Fibroblast of skin of right quadriceps (primary cell): ENCODE data around the gene ELL2.
A peak's percentile ranks its signal among the peaks of the same experiment; 100 is the strongest.
"Not testable (repeated sequence)": the region's sequence is repeated elsewhere in the genome, so short reads cannot be mapped to it uniquely, and the experiment has no call there.

Source experiments
- DNase-seq: peaks from one replicate; pipeline ENCODE4 v3.0.0-alpha.2; 2013

The ELL2 gene

GRCh38 chr5:95857185-95857945, 104.3 kb downstream of the ELL2 start:
- no peak for DNase-seq

- DNase-seq: no peak
Observed at GRCh38 chr5:95856501-95856981, 105.1 kb downstream of the ELL2 start.

DNA sequence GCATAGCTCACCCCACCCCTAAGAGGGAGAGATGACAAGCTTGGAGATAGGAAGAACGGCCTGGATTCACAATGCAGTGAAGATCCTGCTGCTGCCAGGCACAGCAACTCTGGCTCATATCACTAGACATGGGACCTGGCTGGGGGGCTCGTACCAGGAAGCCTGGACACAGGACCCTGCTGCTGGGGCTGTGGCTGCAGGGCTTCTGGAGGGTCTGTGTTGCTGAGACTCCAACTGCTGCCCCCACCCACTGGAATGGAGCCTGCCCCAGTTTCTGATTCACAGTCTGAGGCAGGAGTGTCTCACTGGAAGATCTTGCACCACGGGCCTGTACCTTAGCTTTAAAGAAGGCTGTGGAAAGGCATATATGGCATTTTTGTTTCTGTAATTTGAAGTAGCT, 108.2 kb downstream of the ELL2 start:
- no peak for DNase-seq

- no peak for DNase-seq
Observed at GRCh38 chr5:95852567-95852966, 109.1 kb downstream of the ELL2 start.

DNA sequence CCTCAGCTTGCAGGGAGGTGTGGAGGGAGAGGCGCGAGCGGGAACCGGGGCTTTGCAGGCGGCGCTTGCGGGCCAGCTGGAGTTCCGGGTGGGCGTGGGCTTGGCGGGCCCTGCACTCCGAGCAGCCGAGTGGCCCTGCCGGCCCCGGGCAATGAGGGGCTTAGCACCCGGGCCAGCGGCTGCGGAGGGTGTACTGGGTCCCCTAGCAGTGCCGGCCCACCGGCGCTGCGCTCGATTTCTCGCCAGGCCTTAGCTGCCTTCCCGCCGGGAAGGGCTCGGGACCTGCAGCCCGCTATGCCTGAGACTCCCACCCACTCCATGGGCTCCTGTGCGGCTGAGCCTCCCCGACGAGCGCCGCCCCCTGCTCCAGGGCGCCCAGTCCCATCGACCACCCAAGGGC, 110.5 kb downstream of the ELL2 start:
- not testable (repeated sequence) for DNase-seq

GRCh38 chr5:95850391-95850894, 111.2 kb downstream of the ELL2 start:
- DNase-seq: no peak

DNA sequence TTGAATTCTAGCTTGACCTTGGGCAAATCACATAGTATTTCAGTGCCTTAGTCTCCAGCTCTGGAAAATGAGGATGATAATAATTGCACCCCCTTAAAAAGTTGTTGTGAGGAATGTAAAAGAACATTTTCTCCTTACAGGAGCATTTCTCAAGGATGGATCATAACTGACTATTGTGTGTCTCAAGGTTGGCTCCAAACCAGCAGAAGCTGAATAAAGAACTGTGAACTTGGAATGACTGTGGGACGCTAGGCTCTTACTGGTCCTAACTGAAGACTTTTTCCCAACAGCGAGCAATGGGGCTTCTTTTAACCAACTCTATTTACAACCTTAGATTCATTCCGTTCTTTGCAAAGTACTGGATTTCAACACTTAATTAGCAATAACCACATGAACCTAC, 113.0 kb downstream of the ELL2 start:
- DNase-seq: no peak

DNA sequence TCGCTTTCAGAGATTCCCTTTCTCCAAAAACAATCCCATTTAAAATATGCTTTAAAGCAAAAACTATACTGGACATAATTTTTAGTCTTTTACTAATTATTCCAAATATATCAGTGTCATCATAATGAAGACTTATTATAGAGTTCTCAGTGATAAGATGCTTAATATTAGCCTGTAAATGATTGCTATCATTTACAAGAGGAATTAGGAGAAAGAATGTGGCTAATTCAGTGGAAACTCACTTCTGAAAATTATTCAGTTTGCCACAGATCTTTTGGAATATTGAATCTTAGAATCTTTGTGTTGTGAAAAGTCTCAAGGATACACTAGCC, 114.4 kb downstream of the ELL2 start:
- no peak for DNase-seq

DNA sequence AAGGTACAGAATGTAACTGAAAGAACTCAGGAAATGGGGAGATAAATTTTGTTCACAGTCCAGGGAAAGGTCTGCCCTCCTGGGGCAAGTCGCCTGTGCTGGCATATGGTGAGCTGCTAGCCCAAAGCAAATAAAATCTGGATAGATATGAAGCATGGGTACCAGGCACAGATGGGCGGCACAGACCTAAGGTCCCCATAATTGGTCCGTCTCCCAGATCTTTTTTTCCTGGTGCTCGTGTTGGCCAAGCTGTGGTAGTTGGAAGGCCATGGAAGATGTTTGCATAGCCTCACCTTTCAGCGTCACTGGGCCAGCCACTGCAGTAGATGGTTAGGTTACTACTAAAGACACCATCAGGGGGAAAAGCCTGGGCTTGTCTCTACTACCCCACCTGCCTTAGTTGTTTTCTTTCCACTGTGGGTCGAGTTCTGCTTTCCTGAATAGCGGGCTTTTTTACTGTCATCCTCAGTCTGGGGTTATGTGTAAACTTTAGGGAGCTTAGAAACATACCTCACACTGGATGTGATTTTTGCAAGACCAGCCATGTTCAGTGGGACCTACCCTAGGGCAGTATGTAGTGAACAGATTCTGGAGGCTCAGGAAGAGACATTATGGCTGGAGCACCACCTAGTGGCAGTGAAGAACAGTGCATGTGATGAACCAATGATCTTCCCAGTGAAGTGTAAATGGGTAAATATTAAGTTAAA, 114.9 kb downstream of the ELL2 start:
- peak; percentile 68 for DNase-seq

DNA sequence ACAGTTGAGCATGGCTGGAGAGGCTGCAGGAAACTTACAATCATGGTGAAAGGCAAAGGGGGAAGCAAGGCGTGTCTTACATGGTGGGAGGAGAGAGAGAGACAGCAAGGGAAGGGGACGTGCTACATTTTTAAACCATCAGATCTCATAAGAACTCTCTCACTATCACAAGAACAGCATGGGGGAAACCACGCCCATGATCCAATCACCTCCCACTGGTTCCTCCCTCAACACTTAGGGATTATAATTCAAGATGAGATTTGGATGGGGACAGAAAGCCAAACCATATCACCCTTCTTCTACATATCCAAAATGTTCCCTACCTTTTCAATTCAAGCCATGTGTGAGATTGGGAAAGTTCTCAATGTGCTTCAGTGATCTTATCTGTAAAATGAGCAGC, 116.3 kb downstream of the ELL2 start:
- no peak for DNase-seq

DNA sequence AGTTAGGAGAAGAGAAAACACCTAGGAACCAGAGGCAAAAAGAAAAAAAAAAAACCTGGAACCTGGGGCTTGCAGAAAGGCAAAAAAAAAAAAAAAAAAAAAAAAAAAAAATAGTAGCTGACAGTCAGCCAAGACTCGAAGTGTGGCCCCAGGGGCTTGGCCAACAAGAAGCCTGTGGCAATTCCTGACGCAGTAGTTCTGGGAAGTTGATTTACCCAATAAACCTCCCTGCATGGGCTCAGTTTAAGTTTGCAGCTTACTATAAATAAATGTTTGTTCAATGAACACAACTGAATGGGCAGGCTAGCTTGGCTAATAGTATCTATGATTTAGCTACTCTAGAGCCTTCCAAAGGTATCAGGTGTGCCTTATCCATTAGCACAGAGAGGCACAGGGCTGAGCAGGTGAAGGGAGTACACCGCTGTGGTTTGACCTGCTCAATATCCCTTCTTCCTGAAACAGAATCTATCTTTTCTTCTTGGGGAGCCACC, 117.9 kb downstream of the ELL2 start:
- no peak for DNase-seq

- peak; percentile 31 for DNase-seq
Observed at GRCh38 chr5:95842854-95843544, 118.7 kb downstream of the ELL2 start.

DNA sequence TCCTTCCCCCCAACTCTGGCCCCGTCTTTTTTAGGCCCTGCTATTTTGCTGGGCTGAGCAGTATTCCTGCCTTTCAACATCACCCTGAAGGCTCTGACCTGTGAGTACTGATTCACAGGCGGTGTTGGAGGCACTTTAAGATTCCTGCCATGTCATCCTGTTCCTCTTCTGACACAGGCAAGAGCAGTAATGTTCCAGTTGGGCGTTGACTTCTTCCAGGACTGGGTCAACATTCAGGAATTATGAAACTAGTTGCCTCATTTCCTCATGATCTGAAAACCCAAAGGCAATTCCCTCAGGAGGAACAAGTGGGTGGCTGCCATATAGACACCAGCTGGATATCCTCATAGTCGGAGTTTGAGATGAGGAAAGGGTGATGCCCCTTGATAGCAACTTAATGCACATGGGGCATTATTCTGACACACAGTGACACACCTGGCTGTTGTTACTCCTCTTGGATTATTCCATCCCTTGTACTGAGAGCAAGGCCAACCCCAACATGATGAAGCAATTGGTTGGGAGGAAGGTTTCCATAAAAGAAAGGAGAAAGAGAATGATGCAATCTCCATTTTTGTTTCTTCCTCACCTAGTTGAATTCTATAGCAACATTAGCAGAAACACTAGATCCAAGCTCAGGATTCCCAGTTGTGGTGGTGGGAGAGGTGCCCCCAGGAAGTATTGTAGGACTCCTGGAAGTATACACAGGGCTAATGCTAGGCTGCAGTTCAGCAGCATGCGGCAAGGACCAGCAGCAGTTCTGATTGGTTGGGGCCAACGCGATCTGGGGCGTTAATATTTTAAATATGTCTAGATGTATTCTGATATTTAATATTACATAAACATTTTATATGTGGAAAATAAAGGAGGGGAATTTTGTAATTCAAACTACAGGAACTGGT, 119.5 kb downstream of the ELL2 start:
- no peak for DNase-seq

- no peak for DNase-seq
Observed at GRCh38 chr5:95840956-95841705, 120.5 kb downstream of the ELL2 start.

DNA sequence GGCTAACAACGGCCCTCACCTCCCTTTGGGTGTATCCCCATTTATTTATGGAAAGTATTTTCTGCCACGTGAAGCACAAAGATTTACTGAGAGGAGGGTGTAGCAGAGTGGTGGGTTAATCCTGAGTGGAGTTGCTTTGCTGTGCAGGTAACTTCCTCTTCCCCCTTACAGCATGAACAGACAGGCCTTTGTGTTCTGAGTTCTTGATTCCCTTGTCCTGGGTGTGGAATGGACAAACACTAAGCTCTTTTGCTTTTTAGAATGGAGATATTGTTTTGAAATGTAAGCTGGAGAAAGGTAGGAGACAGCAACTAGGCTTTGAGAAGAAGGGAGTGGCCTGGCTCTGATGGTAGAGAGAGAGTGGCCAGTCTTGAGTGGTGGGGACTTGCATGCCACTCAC, 122.0 kb downstream of the ELL2 start:
- no peak for DNase-seq

DNA sequence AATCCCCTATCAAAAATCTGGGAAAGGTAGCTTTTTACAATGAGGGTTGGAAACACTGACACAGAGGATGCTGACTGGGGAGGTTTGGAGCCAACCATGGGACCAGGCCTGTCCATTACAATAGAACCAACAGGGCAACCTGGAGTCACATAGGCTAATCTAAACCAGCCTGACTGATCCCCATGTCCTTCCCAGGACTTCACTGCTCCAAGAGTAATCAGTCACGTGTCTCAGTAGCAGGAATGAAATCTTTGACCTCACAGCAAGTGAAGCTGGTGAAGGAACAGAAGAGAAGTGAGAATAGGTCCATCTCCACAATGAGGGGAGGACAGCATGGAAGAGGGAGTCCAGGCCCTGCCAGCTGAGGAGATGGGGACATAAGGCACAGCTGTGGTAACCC, 123.1 kb downstream of the ELL2 start:
- DNase-seq: no peak

GRCh38 chr5:95838001-95838520, 123.6 kb downstream of the ELL2 start:
- no peak for DNase-seq

- no peak for DNase-seq
Observed at GRCh38 chr5:95837492-95837891, 124.2 kb downstream of the ELL2 start.

GRCh38 chr5:95836971-95837370, 124.7 kb downstream of the ELL2 start:
- not testable (repeated sequence) for DNase-seq

DNA sequence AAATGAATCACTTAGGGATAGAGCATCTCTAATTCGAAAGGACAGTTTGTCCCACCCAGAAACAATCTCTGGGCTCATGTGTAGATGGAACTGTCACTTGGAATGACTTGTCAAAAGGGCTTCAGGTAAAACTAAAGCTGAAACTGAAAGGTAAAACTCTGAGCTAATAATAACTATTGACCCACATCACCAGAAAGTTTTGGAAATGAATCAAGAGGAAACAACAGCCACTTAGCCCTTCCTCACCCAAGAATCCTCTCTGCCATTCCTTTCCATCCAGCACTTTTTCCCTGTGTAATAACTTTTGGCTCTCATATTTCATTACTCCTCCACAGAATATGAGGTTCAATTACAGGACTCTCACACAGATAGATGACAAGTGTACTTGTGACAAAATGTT, 125.1 kb downstream of the ELL2 start:
- DNase-seq: no peak

DNA sequence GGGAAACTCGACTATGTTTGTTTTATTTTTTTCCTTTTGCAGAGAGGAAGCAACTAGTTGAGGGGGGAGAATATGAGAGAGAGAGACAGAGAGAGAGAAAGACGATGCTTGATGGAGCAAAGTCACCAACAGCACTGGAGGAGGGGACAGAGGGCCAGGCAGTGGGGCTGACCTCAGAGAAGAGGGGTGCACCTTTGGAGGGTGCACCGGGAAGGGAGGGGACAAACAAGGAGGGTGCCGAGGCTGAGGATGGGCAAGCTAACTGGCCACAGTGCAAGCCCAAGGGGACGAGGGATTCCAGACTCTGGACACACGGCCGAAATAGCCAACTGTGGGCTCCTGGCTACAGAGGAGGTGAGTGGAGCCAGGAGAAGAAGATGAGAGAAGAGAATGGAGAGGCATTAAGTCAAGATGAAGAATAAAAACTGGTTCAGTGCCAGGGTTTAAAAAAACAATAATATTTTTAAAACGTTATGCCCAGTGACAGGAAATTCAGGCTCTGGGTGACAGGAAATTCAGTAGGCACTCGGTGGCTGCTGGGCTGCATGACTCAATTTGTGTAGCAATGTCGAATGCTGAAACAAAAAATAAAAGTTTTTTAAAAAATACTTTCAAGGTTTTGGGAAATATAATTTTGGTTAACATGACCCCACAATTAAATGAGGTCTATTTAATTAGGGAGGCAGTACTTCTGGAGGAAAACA, 125.8 kb downstream of the ELL2 start:
- no peak for DNase-seq
